Uterus (tissue), 4 donors: ENCODE results near the gene SAA2. TPM values are rescaled to one million over a fixed set of nuclear protein-coding genes. Genes with fewer than 3 reads are reported as not detected.
"Not testable (repeated sequence)": the region's sequence is repeated elsewhere in the genome, so short reads cannot be mapped to it uniquely, and the experiment has no call there.

Experiments
- DNase-seq, 2 donors: peaks; one replicate each; pipeline ENCODE4 v3.0.0-alpha.2; 2019 to 2020
- H3K27ac ChIP-seq, 2 donors: fragments of 200-600 bp; sonication (generic); 1 replicate in 1 of 2; 2 replicates in 1 of 2; pipeline ENCODE4 v1.5.1; 2016 to 2018
- H3K27me3 ChIP-seq, 2 donors: fragments of 200-600 bp; sonication (generic); one replicate each; pipeline ENCODE4 v1.5.1; 2018 to 2019; ENCODE audit warnings: control low read depth in 1 of 2
- H3K36me3 ChIP-seq, 2 donors: fragments of 200-600 bp; sonication (generic); one replicate each; pipeline ENCODE4 v1.5.1; 2019; ENCODE audit warnings: control low read depth in 1 of 2
- H3K4me1 ChIP-seq, 2 donors: fragments of 200-600 bp; sonication (generic); one replicate each; pipeline ENCODE4 v1.5.1; 2018 to 2019; ENCODE audit warnings: control low read depth in 1 of 2
- H3K4me3 ChIP-seq, 2 donors: fragments of 200-600 bp; sonication (generic); 1 replicate in 1 of 2; 2 replicates in 1 of 2; pipeline ENCODE4 v1.5.1; 2018 to 2019; ENCODE audit warnings: mild to moderate bottlenecking in 1 of 2
- H3K9me3 ChIP-seq, 2 donors: fragments of 200-600 bp; sonication (generic); one replicate each; pipeline ENCODE4 v1.5.1; 2019; ENCODE audit warnings: control low read depth in 1 of 2
- CTCF ChIP-seq, 4 experiments: fragments of 200-600 bp in 2 of 4; fragments of 450-650 bp in 2 of 4; sonication (generic) in 2 of 4; IDR thresholded peaks; one replicate each; pipeline ENCODE4 v1.5.1; 2016 to 2019; ENCODE audit warnings: antibody characterized with exemption in 4 of 4, mild to moderate bottlenecking in 2 of 4, moderate library complexity in 1 of 4
- POLR2A ChIP-seq, 2 donors: fragments of 450-650 bp; IDR thresholded peaks; one replicate each; pipeline ENCODE4 v1.6.1; 2016; ENCODE audit warnings: antibody characterized with exemption in 2 of 2, mild to moderate bottlenecking in 1 of 2, moderate library complexity in 1 of 2
- intact Hi-C: fragments of 100-400 bp; cut with DNase I; formaldehyde crosslinking; loops from one replicate; pipeline ENCODE4 v1.15.1; 2023; ENCODE audit warnings: low total_unique reads
- total RNA-seq, 4 donors: library from RNA; depleted of rRNA in 3 of 4; stranded (reverse); fragments of >200 nt in 3 of 4; gene quantifications; one replicate each; pipeline versions ENCODE4 v1.1.0 to v1.2.4, GENCODE V29; 2014 to 2023
- donor health status: DM: yes; HTN: yes; CAD: no.

SAA2 gene
- total RNA-seq, 4 donors from 2014 or later, result 3.8 TPM; not detected in 3

GRCh38 chr11:18265949-18266348 is 17.5 kb upstream of the SAA2 start, which contains the start of gene SAA1:
Gene SAA1, plus strand, starts transcription at chr11:18266264. Its CDS starts 624 bp downstream, at chr11:18266888.
- intact Hi-C loops, result no loop called here
- Histone ChIP-seq H3K9me3 (no peaks in the 10 kb centered on the region), H3K4me1 (no peaks in the 10 kb centered on the region), H3K4me3 (no peak within 1 kb of the TSS), H3K27me3 (no peaks in the 10 kb centered on the region), H3K36me3 (no peaks in the 10 kb centered on the region), H3K27ac (no peak within 1 kb of the TSS)
- TF ChIP-seq CTCF (IDR thresholded peaks at IDR 0.05) (no peak), POLR2A (IDR thresholded peaks at IDR 0.05) (no peak)
- DNase-seq, result no peak

GRCh38 chr11:18264677-18265555 is 16.4 kb upstream of the SAA2 start:
- DNase-seq, result no peak
- H3K4me3 ChIP-seq, result no peak overlapping the region
- no peaks in the 10 kb centered on the region for H3K9me3 ChIP-seq

GRCh38 chr11:18264035-18264434 is 15.6 kb upstream of the SAA2 start:
- no peak for DNase-seq
- intact Hi-C loops, result no loop called here
- Histone ChIP-seq H3K4me1 (no peaks in the 10 kb centered on the region), H3K27me3 (no peaks in the 10 kb centered on the region), H3K27ac (no peak overlapping the region), H3K9me3 (no peaks in the 10 kb centered on the region), H3K4me3 (no peak overlapping the region), H3K36me3 (no peaks in the 10 kb centered on the region)
- no peak for TF ChIP-seq CTCF (IDR thresholded peaks at IDR 0.05)
- TF ChIP-seq POLR2A (IDR thresholded peaks at IDR 0.05), result no peak

More at GRCh38 chr11:18264677-18265555, 16.4 kb upstream of the SAA2 start:
- TF ChIP-seq POLR2A (IDR thresholded peaks at IDR 0.05) (no peak), CTCF (IDR thresholded peaks at IDR 0.05) (no peak)
- H3K27me3 ChIP-seq, result no peaks in the 10 kb centered on the region
- no peak overlapping the region for H3K27ac ChIP-seq
- H3K36me3 ChIP-seq, result no peaks in the 10 kb centered on the region
- H3K4me1 ChIP-seq, result no peaks in the 10 kb centered on the region
- intact Hi-C loops, result no loop called here

GRCh38 chr11:18262681-18263350 is 14.3 kb upstream of the SAA2 start:
- H3K4me1 ChIP-seq, intact Hi-C loops, H3K27me3 ChIP-seq, H3K36me3 ChIP-seq, DNase-seq, H3K9me3 ChIP-seq, H3K4me3 ChIP-seq, H3K27ac ChIP-seq: not testable (repeated sequence)

GRCh38 chr11:18261721-18262120 is 13.3 kb upstream of the SAA2 start:
- intact Hi-C loops, result no loop called here
- Histone ChIP-seq H3K27me3 (no peaks in the 10 kb centered on the region), H3K4me1 (no peaks in the 10 kb centered on the region), H3K27ac (no peak overlapping the region), H3K4me3 (no peak overlapping the region), H3K36me3 (no peaks in the 10 kb centered on the region), H3K9me3 (no peaks in the 10 kb centered on the region)
- DNase-seq, result no peak
- no peak for TF ChIP-seq CTCF (IDR thresholded peaks at IDR 0.05)
- no peak for TF ChIP-seq POLR2A (IDR thresholded peaks at IDR 0.05)
